SJSA1 (cell line): Measurements from ENCODE around the gene EMC1. TPM values are rescaled to one million over a fixed set of nuclear protein-coding genes. Genes with fewer than 3 reads are reported as not detected.
"Not testable (repeated sequence)": the region's sequence is repeated elsewhere in the genome, so short reads cannot be mapped to it uniquely, and the experiment has no call there.

Experiments
- DNase-seq, 2 experiments: peaks; one replicate each; pipeline ENCODE4 v3.0.0-alpha.2; 2015 to 2020; ENCODE audit warnings: low spot score in 2 of 2, low read depth in 1 of 2
- H3K27ac ChIP-seq: fragments of 250-450 bp; sonication (Bioruptor Pico); 2 replicates; pipeline ENCODE4 v1.5.1; 2020; ENCODE audit warnings: mild to moderate bottlenecking, moderate library complexity
- H3K27me3 ChIP-seq: fragments of 250-450 bp; sonication (Bioruptor Pico); replicated peaks from 2 replicates; pipeline ENCODE4 v1.5.1; 2020; ENCODE audit warnings: mild to moderate bottlenecking, moderate library complexity
- H3K36me3 ChIP-seq: fragments of 250-450 bp; sonication (Bioruptor Pico); 2 replicates; pipeline ENCODE4 v1.5.1; 2020; ENCODE audit warnings: mild to moderate bottlenecking
- H3K4me1 ChIP-seq: fragments of 250-450 bp; sonication (Bioruptor Pico); replicated peaks from 2 replicates; pipeline ENCODE4 v1.6.1; 2021; ENCODE audit warnings: mild to moderate bottlenecking
- H3K4me3 ChIP-seq: fragments of 250-450 bp; sonication (Bioruptor Pico); 2 replicates; pipeline ENCODE4 v1.5.1; 2020; ENCODE audit warnings: mild to moderate bottlenecking
- H3K9me3 ChIP-seq: fragments of 250-450 bp; sonication (Bioruptor Pico); replicated peaks from 2 replicates; pipeline ENCODE4 v1.5.1; 2020; ENCODE audit warnings: mild to moderate bottlenecking
- total RNA-seq: library from RNA; depleted of rRNA; stranded (reverse); fragments of >200 nt; shearing (Covaris generic); gene quantifications from 2 replicates; pipeline ENCODE4 v1.2.3, GENCODE V29; 2014

The EMC1 gene
- total RNA-seq, 1 experiment from 2014 or later = 80.5 TPM

GRCh38 chr1:19202396-19202795 lies 48.9 kb downstream of the EMC1 start:
- no peak overlapping the region for H3K27ac ChIP-seq
- H3K36me3 ChIP-seq = peaks cover 64% of the 10 kb centered on the region
- no peak overlapping the region for H3K4me3 ChIP-seq
- DNase-seq = no peak
- no peaks in the 10 kb centered on the region for H3K9me3 ChIP-seq
- no peaks in the 10 kb centered on the region for H3K27me3 ChIP-seq
- peaks cover 17% of the 10 kb centered on the region for H3K4me1 ChIP-seq

GRCh38 chr1:19199969-19200604 lies 51.2 kb downstream of the EMC1 start:
- DNase-seq = no peak
- H3K4me3 ChIP-seq = no peak overlapping the region
- H3K9me3 ChIP-seq = no peaks in the 10 kb centered on the region
- no peaks in the 10 kb centered on the region for H3K27me3 ChIP-seq
- no peak overlapping the region for H3K27ac ChIP-seq
- H3K36me3 ChIP-seq = peaks cover 75% of the 10 kb centered on the region
- H3K4me1 ChIP-seq = peaks cover 16% of the 10 kb centered on the region

- Histone ChIP-seq H3K4me1 (peaks cover 10% of the 10 kb centered on the region), H3K9me3 (no peaks in the 10 kb centered on the region), H3K4me3 (no peak overlapping the region), H3K27me3 (no peaks in the 10 kb centered on the region), H3K36me3 (peaks cover 77% of the 10 kb centered on the region), H3K27ac (no peak overlapping the region)
- no peak for DNase-seq
These were observed 51.9 kb downstream of the EMC1 start for GRCh38 chr1:19199329-19199968.

DNA sequence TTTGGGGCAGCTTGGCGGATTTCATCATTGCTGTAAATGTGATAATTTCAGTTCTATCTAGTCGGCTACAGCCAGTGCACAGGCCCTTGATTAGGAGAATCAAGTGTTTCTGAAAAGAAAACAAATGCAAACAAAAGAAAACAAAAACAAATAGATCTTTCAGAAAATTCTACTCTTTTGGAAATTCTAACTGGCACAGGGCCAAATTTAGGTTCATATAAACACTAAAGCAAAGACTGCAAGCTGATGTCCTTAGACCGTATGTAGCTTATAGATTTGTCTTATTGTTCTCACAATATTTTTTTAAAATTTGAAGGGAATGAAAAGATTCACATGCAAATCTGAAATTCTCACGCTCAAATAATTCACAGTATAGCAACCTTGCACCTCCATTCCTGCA lies 52.5 kb downstream of the EMC1 start:
- H3K36me3 ChIP-seq = peaks cover 83% of the 10 kb centered on the region
- H3K27me3 ChIP-seq = no peaks in the 10 kb centered on the region
- H3K9me3 ChIP-seq = no peaks in the 10 kb centered on the region
- no peak for DNase-seq
- no peak overlapping the region for H3K4me3 ChIP-seq
- H3K27ac ChIP-seq = no peak overlapping the region
- H3K4me1 ChIP-seq = peaks cover 8% of the 10 kb centered on the region

- Histone ChIP-seq H3K27me3 (no peaks in the 10 kb centered on the region), H3K27ac (no peak overlapping the region), H3K4me1 (no peaks in the 10 kb centered on the region), H3K9me3 (no peaks in the 10 kb centered on the region), H3K36me3 (peaks cover 93% of the 10 kb centered on the region), H3K4me3 (no peak overlapping the region)
- no peak for DNase-seq
These were observed 53.5 kb downstream of the EMC1 start for GRCh38 chr1:19197845-19198244.

- peaks cover 94% of the 10 kb centered on the region for H3K36me3 ChIP-seq
- H3K27me3 ChIP-seq = no peaks in the 10 kb centered on the region
- DNase-seq = no peak
- no peaks in the 10 kb centered on the region for H3K9me3 ChIP-seq
- no peak overlapping the region for H3K27ac ChIP-seq
- no peak overlapping the region for H3K4me3 ChIP-seq
- no peaks in the 10 kb centered on the region for H3K4me1 ChIP-seq
These were observed 55.0 kb downstream of the EMC1 start for GRCh38 chr1:19196331-19196730.

- DNase-seq = no peak
- Histone ChIP-seq H3K36me3 (peaks cover 89% of the 10 kb centered on the region), H3K4me3 (no peak overlapping the region), H3K4me1 (no peaks in the 10 kb centered on the region; the same call in 1 of the 2 replicates), H3K27ac (no peak overlapping the region), H3K9me3 (no peaks in the 10 kb centered on the region), H3K27me3 (no peaks in the 10 kb centered on the region)
These were observed 58.3 kb downstream of the EMC1 start for GRCh38 chr1:19193004-19193403.

GRCh38 chr1:19191811-19192210 lies 59.5 kb downstream of the EMC1 start:
- no peaks in the 10 kb centered on the region; the same call in 1 of the 2 replicates for H3K4me1 ChIP-seq
- H3K27me3 ChIP-seq = no peaks in the 10 kb centered on the region
- H3K27ac ChIP-seq = no peak overlapping the region
- H3K4me3 ChIP-seq = no peak overlapping the region
- no peak for DNase-seq
- peaks cover 86% of the 10 kb centered on the region for H3K36me3 ChIP-seq
- H3K9me3 ChIP-seq = no peaks in the 10 kb centered on the region

GRCh38 chr1:19190468-19190867 lies 60.9 kb downstream of the EMC1 start:
- H3K4me1 ChIP-seq = no peaks in the 10 kb centered on the region; the same call in 1 of the 2 replicates
- no peaks in the 10 kb centered on the region for H3K9me3 ChIP-seq
- H3K27me3 ChIP-seq = no peaks in the 10 kb centered on the region
- H3K36me3 ChIP-seq = peaks cover 86% of the 10 kb centered on the region
- no peak for DNase-seq
- no peak overlapping the region for H3K27ac ChIP-seq
- no peak overlapping the region for H3K4me3 ChIP-seq

GRCh38 chr1:19189270-19189669 lies 62.1 kb downstream of the EMC1 start:
- DNase-seq = no peak
- Histone ChIP-seq H3K36me3 (peaks cover 92% of the 10 kb centered on the region), H3K9me3 (no peaks in the 10 kb centered on the region), H3K27ac (no peak overlapping the region), H3K27me3 (no peaks in the 10 kb centered on the region), H3K4me3 (no peak overlapping the region), H3K4me1 (no peaks in the 10 kb centered on the region; the same call in 1 of the 2 replicates)

DNA sequence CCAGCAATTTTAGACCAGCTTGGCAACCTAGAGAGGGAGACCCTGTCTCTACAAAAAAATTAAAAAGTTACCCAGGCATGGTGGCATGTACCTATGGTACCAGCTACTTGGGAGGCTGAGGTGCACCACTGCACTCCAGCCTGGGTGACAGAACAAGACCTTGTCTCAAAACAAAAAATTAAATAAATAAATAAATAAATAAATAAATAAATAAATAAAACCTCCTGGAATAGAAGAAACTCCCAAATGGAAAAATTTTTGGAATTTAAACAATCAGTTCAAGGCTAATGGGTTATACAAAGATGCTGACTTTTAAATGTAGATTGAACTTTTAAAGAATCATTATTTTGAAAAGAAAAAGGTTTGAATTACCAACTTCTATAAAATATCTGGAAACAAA lies 63.5 kb downstream of the EMC1 start:
- DNase-seq = no peak
- H3K9me3 ChIP-seq = no peaks in the 10 kb centered on the region
- H3K27ac ChIP-seq = no peak overlapping the region
- no peaks in the 10 kb centered on the region; the same call in 1 of the 2 replicates for H3K4me1 ChIP-seq
- H3K36me3 ChIP-seq = peaks cover 92% of the 10 kb centered on the region
- no peaks in the 10 kb centered on the region for H3K27me3 ChIP-seq
- no peak overlapping the region for H3K4me3 ChIP-seq

DNA sequence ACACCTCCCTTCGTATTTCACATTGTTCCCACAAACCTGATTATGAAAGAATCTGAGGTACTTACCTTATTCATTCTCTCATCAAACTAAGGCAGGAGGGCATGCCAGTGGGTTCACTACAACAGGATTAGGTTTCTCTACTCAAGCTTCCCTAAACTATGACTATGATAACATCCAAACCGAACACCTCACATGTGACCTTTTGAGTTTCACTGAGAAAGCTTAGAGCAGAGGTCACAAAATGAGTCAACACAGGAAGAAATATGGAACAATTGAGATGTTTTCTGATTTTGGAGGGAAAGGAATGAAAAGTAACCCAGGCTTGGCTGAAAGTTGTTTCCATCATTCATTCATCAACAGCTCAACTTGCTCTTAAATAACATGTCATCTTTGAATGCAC lies 65.3 kb downstream of the EMC1 start:
- H3K36me3 ChIP-seq = peaks cover 92% of the 10 kb centered on the region
- no peaks in the 10 kb centered on the region for H3K27me3 ChIP-seq
- no peak overlapping the region for H3K27ac ChIP-seq
- no peaks in the 10 kb centered on the region; the same call in 1 of the 2 replicates for H3K4me1 ChIP-seq
- H3K9me3 ChIP-seq = no peaks in the 10 kb centered on the region
- DNase-seq = no peak
- no peak overlapping the region for H3K4me3 ChIP-seq

DNA sequence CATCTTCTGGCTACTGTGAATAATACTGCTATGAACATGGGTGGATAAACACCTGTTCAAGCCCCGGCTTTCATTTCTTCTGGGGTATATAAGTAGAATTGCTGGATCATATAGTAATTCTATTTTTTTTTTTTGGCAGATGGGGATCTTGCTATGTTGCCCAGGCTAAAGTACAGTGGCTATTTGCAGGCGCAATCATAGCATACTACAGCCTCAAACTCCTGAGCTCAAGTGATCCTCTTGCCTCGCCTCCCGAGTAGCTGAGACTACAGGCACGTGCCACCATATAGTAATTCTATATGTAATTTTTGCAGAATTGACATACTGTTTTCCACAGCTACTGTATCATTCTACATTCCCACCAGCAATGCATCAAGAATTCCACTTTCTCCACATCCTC lies 69.1 kb downstream of the EMC1 start:
- Histone ChIP-seq H3K4me1 (no peaks in the 10 kb centered on the region), H3K27me3 (no peaks in the 10 kb centered on the region), H3K4me3 (no peak overlapping the region), H3K9me3 (no peaks in the 10 kb centered on the region), H3K27ac (no peak overlapping the region), H3K36me3 (peaks cover 99% of the 10 kb centered on the region)
- DNase-seq = no peak

- not testable (repeated sequence) for H3K9me3 ChIP-seq, H3K4me1 ChIP-seq, H3K4me3 ChIP-seq, H3K27ac ChIP-seq, DNase-seq, H3K27me3 ChIP-seq
- H3K36me3 ChIP-seq = peaks cover 100% of the 10 kb centered on the region
These were observed 71.1 kb downstream of the EMC1 start for GRCh38 chr1:19180265-19180657.
